Endodermal cell (in vitro differentiated cells): ENCODE measurements around the gene IFITM10. TPM values are rescaled to one million over a fixed set of nuclear protein-coding genes. Genes with fewer than 3 reads are reported as not detected.

Experiments
- DNase-seq: peaks from one replicate; pipeline ENCODE4 v3.0.0-alpha.2; 2017
- H3K27ac ChIP-seq: 2 replicates; pipeline ENCODE4 v1.5.1; 2013; ENCODE audit warnings: mild to moderate bottlenecking, low read depth, low read length, moderate library complexity
- H3K27me3 ChIP-seq: 2 replicates; pipeline ENCODE4 v1.6.1; 2013; ENCODE audit warnings: mild to moderate bottlenecking, low read length, moderate library complexity; ENCODE audit not compliant: insufficient read depth, control insufficient read depth, poor library complexity, severe bottlenecking
- H3K36me3 ChIP-seq: 2 replicates; pipeline ENCODE4 v1.7.0; 2013; ENCODE audit warnings: mild to moderate bottlenecking, low read length, moderate library complexity; ENCODE audit not compliant: control insufficient read depth, insufficient read depth
- H3K4me1 ChIP-seq: one replicate; pipeline ENCODE4 v1.7.0; 2013; ENCODE audit warnings: low read length; ENCODE audit not compliant: control insufficient read depth, insufficient read depth
- H3K4me3 ChIP-seq: 2 replicates; pipeline ENCODE4 v1.5.1; 2013; ENCODE audit warnings: mild to moderate bottlenecking, low read length, moderate library complexity
- H3K9ac ChIP-seq: 2 replicates; pipeline ENCODE4 v1.6.1; 2013; ENCODE audit warnings: mild to moderate bottlenecking, low read length, moderate library complexity; ENCODE audit not compliant: poor library complexity, severe bottlenecking; ENCODE audit errors: extremely low read depth
- H3K9me3 ChIP-seq: 2 replicates; pipeline ENCODE4 v1.6.1; 2013; ENCODE audit warnings: mild to moderate bottlenecking, low read length, moderate library complexity; ENCODE audit not compliant: control insufficient read depth
- H3K27ac Mint-ChIP-seq: 2 replicates; pipeline ENCODE4 v1.8.0; 2020; ENCODE audit warnings: mixed read lengths
- H3K27me3 Mint-ChIP-seq: 2 replicates; pipeline ENCODE4 v1.8.0; 2021; ENCODE audit warnings: mild to moderate bottlenecking, mixed read lengths; ENCODE audit not compliant: insufficient read depth
- H3K36me3 Mint-ChIP-seq: 2 replicates; pipeline ENCODE4 v1.8.0; 2020; ENCODE audit warnings: low read depth, mixed read lengths
- H3K4me1 Mint-ChIP-seq: 2 replicates; pipeline ENCODE4 v1.8.0; 2020; ENCODE audit warnings: mixed read lengths
- H3K4me3 Mint-ChIP-seq: 2 replicates; pipeline ENCODE4 v1.8.0; 2020; ENCODE audit warnings: mild to moderate bottlenecking, moderate library complexity, mixed read lengths
- H3K9me3 Mint-ChIP-seq: 2 replicates; pipeline ENCODE4 v1.8.0; 2020; ENCODE audit warnings: mild to moderate bottlenecking, mixed read lengths
- CTCF ChIP-seq: fragments of 200-600 bp; sonication (generic); conservative IDR thresholded peaks from 2 replicates; pipeline ENCODE4 v1.5.0; 2021; ENCODE audit warnings: antibody characterized with exemption, mild to moderate bottlenecking
- WGBS, 2 experiments: methylation state at CpG; one replicate each; pipeline versions ENCODE4 v1.1.5 to v1.1.7; 2013; ENCODE audit warnings: missing lambda C conversion rate in 2 of 2, mixed read lengths in 1 of 2; ENCODE audit not compliant: insufficient coverage in 1 of 2, insufficient read length in 1 of 2; 5-methylcytosine and 5-hydroxymethylcytosine counted together
- total RNA-seq, 2 donors: library from RNA; stranded (reverse); fragmentation: NEBNext Ultra II Directional in 1 of 2; extraction: Animal tissue kit (Norgen Biotek cat#: 25700) in 1 of 2; gene quantifications; 2 replicates in 1 of 2; 3 replicates in 1 of 2; pipeline ENCODE4 v1.2.1, GENCODE V29; 2021

The IFITM10 gene
- total RNA-seq, 2 donors from 2014 or later = 0.75 to 1.0 TPM

DNA sequence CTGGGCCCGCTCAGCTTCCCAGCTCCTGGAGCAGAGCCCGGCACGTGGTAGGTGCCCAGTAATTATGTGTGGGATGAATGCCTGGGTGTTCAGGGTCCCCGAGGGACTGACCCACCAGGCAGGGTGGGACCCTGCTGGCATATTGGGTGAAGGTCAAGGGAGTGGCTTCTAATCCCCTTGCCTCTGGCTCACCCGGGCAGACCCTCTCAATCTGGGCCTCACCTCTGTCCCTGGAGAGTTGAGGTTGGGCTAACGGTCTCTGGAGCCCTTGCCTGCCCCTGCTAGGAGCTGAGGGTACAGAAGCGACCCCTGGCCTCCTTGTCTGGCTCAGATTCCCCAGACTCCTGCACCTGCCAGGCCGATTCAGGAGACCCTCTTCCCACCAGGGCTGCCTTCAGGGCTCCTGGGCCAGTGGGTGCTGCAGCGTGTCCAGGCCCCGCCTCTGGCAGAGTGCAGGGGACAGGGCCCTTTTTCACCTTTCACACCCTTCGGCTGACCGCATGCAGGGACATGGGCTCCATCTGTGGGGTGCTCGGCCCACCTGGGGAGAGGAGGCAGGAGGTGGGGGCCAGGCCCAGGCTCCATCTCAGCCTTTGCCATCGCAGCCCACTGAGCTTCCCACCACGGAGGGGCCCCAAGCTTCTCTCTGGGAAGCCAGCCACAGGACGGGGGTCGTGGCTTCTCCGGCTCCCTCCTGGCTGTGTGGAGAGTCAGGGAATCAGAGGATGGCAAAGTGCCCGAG, 17.2 kb upstream of the IFITM10 start:
- TF ChIP-seq CTCF = no peak
- Histone ChIP-seq H3K4me3 (no peak overlapping the region), H3K9ac (no peak overlapping the region), H3K27me3 (no peaks in the 10 kb centered on the region), H3K36me3 (no peaks in the 10 kb centered on the region), H3K27ac (no peak overlapping the region), H3K9me3 (no peaks in the 10 kb centered on the region), H3K4me1 (peaks cover 4% of the 10 kb centered on the region)
- Mint-ChIP-seq H3K27ac (no peak overlapping the region), H3K27me3 (peaks cover 17% of the 10 kb centered on the region), H3K9me3 (no peaks in the 10 kb centered on the region), H3K4me1 (peaks cover 5% of the 10 kb centered on the region), H3K4me3 (no peak overlapping the region), H3K36me3 (no peaks in the 10 kb centered on the region)
- DNase-seq = no peak
- WGBS, 2 experiments = 90 to 96% methylated on average over 9 to 19 of the region's 19 CpGs

DNA sequence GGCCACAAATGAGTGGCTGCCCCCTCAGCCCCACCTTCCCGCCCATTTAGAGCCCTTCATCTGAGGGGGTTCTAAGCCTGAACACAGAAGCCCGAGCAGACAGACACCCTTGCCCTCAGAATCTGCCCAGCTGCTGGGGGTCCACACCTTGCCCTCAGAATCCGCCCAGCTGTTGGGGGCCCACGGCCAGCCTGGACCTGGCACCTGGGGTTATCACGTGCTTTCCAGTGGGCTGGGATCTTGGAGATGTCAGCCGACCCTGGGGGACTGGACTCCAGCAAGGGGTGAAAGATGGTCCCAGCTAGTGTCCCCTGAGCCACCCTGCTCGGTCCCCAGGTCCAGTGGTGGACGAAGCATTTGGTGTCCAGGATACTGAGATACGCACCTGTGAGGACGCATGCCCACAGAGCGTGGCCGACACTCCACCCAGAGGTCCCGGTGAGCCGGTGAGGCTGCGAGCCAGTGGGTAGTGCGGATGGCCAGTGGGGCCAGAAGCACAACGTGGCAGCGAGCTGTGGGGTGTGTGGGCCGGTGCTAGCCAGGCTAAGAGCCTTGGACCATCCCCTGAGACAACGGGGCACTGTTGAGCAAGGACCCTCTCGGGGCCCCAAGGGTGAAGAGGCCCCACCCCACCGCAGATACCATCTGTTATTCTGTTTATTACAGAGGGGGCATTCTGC, 16.5 kb upstream of the IFITM10 start:
- 92 to 95% methylated on average over 18 to 22 of the region's 22 CpGs for WGBS, 2 experiments
- H3K4me1 Mint-ChIP-seq = peaks cover 2% of the 10 kb centered on the region
- H3K27ac ChIP-seq = no peak overlapping the region
- H3K36me3 Mint-ChIP-seq = no peaks in the 10 kb centered on the region
- H3K27me3 Mint-ChIP-seq = peaks cover 16% of the 10 kb centered on the region
- no peaks in the 10 kb centered on the region for H3K27me3 ChIP-seq
- no peak for DNase-seq
- no peak overlapping the region for H3K27ac Mint-ChIP-seq
- no peak overlapping the region for H3K4me3 Mint-ChIP-seq
- H3K36me3 ChIP-seq = no peaks in the 10 kb centered on the region
- H3K4me1 ChIP-seq = peaks cover 6% of the 10 kb centered on the region
- no peaks in the 10 kb centered on the region for H3K9me3 Mint-ChIP-seq
- TF ChIP-seq CTCF = no peak
- H3K9ac ChIP-seq = no peak overlapping the region
- no peaks in the 10 kb centered on the region for H3K9me3 ChIP-seq
- H3K4me3 ChIP-seq = no peak overlapping the region

GRCh38 chr11:1765871-1766718, 15.7 kb upstream of the IFITM10 start:
- Mint-ChIP-seq H3K4me3 (no peak overlapping the region), H3K36me3 (no peaks in the 10 kb centered on the region), H3K9me3 (no peaks in the 10 kb centered on the region), H3K27me3 (peaks cover 11% of the 10 kb centered on the region), H3K27ac (no peak overlapping the region), H3K4me1 (peaks cover 2% of the 10 kb centered on the region)
- no peaks in the 10 kb centered on the region for H3K27me3 ChIP-seq
- no peak overlapping the region for H3K9ac ChIP-seq
- H3K27ac ChIP-seq = no peak overlapping the region
- peaks cover 6% of the 10 kb centered on the region for H3K4me1 ChIP-seq
- no peak overlapping the region for H3K4me3 ChIP-seq
- peak; percentile 72 for TF ChIP-seq CTCF
- H3K36me3 ChIP-seq = no peaks in the 10 kb centered on the region
- DNase-seq = peak; percentile 86
- WGBS, 2 experiments = 91 to 92% methylated on average over 19 to 28 of the region's 28 CpGs
- H3K9me3 ChIP-seq = no peaks in the 10 kb centered on the region
